Right lobe of liver (tissue), 6 donors: ENCODE measurements around the gene CPA1. TPM values are rescaled to one million over a fixed set of nuclear protein-coding genes. Genes with fewer than 3 reads are reported as not detected.

ENCODE experiments used
- ATAC-seq, 4 donors: fragments of 200-7000 bp; cut with Tn5 transposase; one replicate each; pipeline ENCODE4 v1.9.1; 2020; ENCODE audit warnings: mild to moderate bottlenecking in 4 of 4, moderate library complexity in 4 of 4
- DNase-seq, 3 donors: peaks; one replicate each; pipeline ENCODE4 v3.0.0-alpha.2; 2020
- H3K27ac ChIP-seq, 3 donors: fragments of 200-600 bp; one replicate each; pipeline ENCODE4 v1.8.0; 2022
- H3K27me3 ChIP-seq, 2 donors: fragments of 200-600 bp; one replicate each; pipeline ENCODE4 v1.8.0; 2022
- H3K36me3 ChIP-seq, 4 donors: fragments of 200-600 bp; sonication (generic) in 1 of 4; one replicate each; pipeline versions ENCODE4 v1.5.1 to v1.8.0; 2017 to 2022; ENCODE audit warnings: control low read depth in 1 of 4
- H3K4me1 ChIP-seq, 4 donors: fragments of 200-600 bp; sonication (generic) in 1 of 4; one replicate each; pipeline versions ENCODE4 v1.5.1 to v1.8.0; 2017 to 2022; ENCODE audit warnings: control low read depth in 1 of 4
- H3K4me3 ChIP-seq, 3 donors: fragments of 200-600 bp; one replicate each; pipeline ENCODE4 v1.8.0; 2022
- H3K9me3 ChIP-seq, 4 donors: fragments of 200-600 bp; sonication (generic) in 1 of 4; one replicate each; pipeline versions ENCODE4 v1.5.1 to v1.8.0; 2017 to 2022; ENCODE audit warnings: control low read depth in 1 of 4
- CTCF ChIP-seq, 4 donors: fragments of 200-600 bp in 3 of 4; fragments of 450-650 bp in 1 of 4; IDR thresholded peaks; one replicate each; pipeline versions ENCODE4 v1.5.1 to v1.8.0; 2016 to 2022; ENCODE audit warnings: antibody characterized with exemption in 4 of 4, mild to moderate bottlenecking in 2 of 4
- POLR2A ChIP-seq: fragments of 450-650 bp; IDR thresholded peaks from one replicate; pipeline ENCODE4 v1.6.1; 2017; ENCODE audit warnings: antibody characterized with exemption, mild to moderate bottlenecking
- WGBS: methylation state at CpG from one replicate; pipeline ENCODE4 v1.1.6; 2018; ENCODE audit warnings: low coverage, low lambda C conversion rate; ENCODE audit not compliant: insufficient coverage; ENCODE audit errors: missing lambda C conversion rate; 5-methylcytosine and 5-hydroxymethylcytosine counted together
- intact Hi-C, 2 donors: fragments of 100-400 bp; cut with DNase I; formaldehyde crosslinking; loops; one replicate each; pipeline versions ENCODE4 v1.11.2 to v1.14.1; 2022
- total RNA-seq, 6 experiments: library from RNA; depleted of rRNA in 2 of 6; stranded (reverse); fragments of >200 nt in 2 of 6; fragmentation: NEBNext Ultra II Directional in 3 of 6; extraction: Animal tissue kit (Norgen Biotek cat#: 25700) in 3 of 6; gene quantifications; one replicate each; pipeline versions ENCODE4 v1.1.0 to v1.2.4, GENCODE V29; 2016 to 2023
- donor health status: DM: no; HTN: yes; CAD: no.
- donor health status: DM: no; HTN: no; CAD: no.
- donor health status: DM: no; HTN: no; CAD: no.
- donor health status: DM: no; HTN: yes; CAD: no.
- donor health status: DM: no; HTN: yes; CAD: no.

Gene CPA1
- total RNA-seq, 6 experiments from 2014 or later: not detected

GRCh38 chr7:130362251-130362816 is 18.0 kb upstream of the CPA1 start:
- Histone ChIP-seq H3K4me1 (no peaks in the 10 kb centered on the region), H3K9me3 (no peaks in the 10 kb centered on the region), H3K4me3 (no peak overlapping the region), H3K27ac (no peak overlapping the region), H3K27me3 (no peaks in the 10 kb centered on the region), H3K36me3 (no peaks in the 10 kb centered on the region)
- ATAC-seq (no peak), DNase-seq (peak in 1 of 3 donors; percentile 30)
- WGBS: 83% methylated on average over 4 of the region's 10 CpGs
- TF ChIP-seq CTCF (IDR thresholded peaks at IDR 0.05): no peak
- no peak for TF ChIP-seq POLR2A
- intact Hi-C loops: no loop called here

- H3K4me3 ChIP-seq: no peak overlapping the region
- DNase-seq (peak in 1 of 3 donors; percentile 28), ATAC-seq (peak in 1 of 4 donors; percentile 43)
- WGBS: 68% methylated on average over 8 of the region's 8 CpGs
- H3K9me3 ChIP-seq: no peaks in the 10 kb centered on the region
- no peaks in the 10 kb centered on the region for H3K4me1 ChIP-seq
- intact Hi-C loops: no loop called here
- no peak overlapping the region for H3K27ac ChIP-seq
- TF ChIP-seq POLR2A (no peak), CTCF (IDR thresholded peaks at IDR 0.05) (no peak)
- no peaks in the 10 kb centered on the region for H3K27me3 ChIP-seq
- H3K36me3 ChIP-seq: no peaks in the 10 kb centered on the region
Measured at GRCh38 chr7:130363026-130363847, 17.1 kb upstream of the CPA1 start.

- Histone ChIP-seq H3K4me3 (no peak overlapping the region), H3K36me3 (no peaks in the 10 kb centered on the region), H3K27ac (no peak overlapping the region), H3K4me1 (no peaks in the 10 kb centered on the region), H3K27me3 (no peaks in the 10 kb centered on the region), H3K9me3 (no peaks in the 10 kb centered on the region)
- intact Hi-C loops: no loop called here
- WGBS: 80% methylated on average over 4 of the region's 4 CpGs
- DNase-seq (peak in 1 of 3 donors; percentile 4), ATAC-seq (no peak)
- no peak for TF ChIP-seq POLR2A
Measured at GRCh38 chr7:130364451-130364850, 15.8 kb upstream of the CPA1 start.

- no peaks in the 10 kb centered on the region for H3K9me3 ChIP-seq
- WGBS: 75% methylated on average over 1 of the region's 2 CpGs
- no peak for ATAC-seq
- no peaks in the 10 kb centered on the region for H3K27me3 ChIP-seq
- intact Hi-C loops: no loop called here
- DNase-seq: peak in 1 of 3 donors; percentile 2
- H3K27ac ChIP-seq: no peak overlapping the region
- TF ChIP-seq CTCF (IDR thresholded peaks at IDR 0.05) (no peak), POLR2A (no peak)
- no peaks in the 10 kb centered on the region for H3K4me1 ChIP-seq
- no peaks in the 10 kb centered on the region for H3K36me3 ChIP-seq
- H3K4me3 ChIP-seq: no peak overlapping the region
Measured at GRCh38 chr7:130365088-130365487, 15.2 kb upstream of the CPA1 start.
